Activated CD4-positive, alpha-beta T cell treated with anti-CD3 and anti-CD28 coated beads, Interleukin-2, amount 10 ng/mL, durations not matched to agents 7 days and 5 days (primary cell): ENCODE results near the gene BLOC1S5. TPM values are rescaled to one million over a fixed set of nuclear protein-coding genes. Genes with fewer than 3 reads are reported as not detected.
"Not testable (repeated sequence)": the region's sequence is repeated elsewhere in the genome, so short reads cannot be mapped to it uniquely, and the experiment has no call there.

Source experiments
- CTCF ChIA-PET: fragments of 350-600 bp; sonication (Branson Sonifier 250); formaldehyde crosslinking; loops from one replicate; lab custom pipeline; 2021; ENCODE audit warnings: antibody characterized with exemption; lab: Charles Lee
- POLR2A ChIA-PET: fragments of 350-600 bp; sonication (Branson Sonifier 250); formaldehyde crosslinking; loops from one replicate; lab custom pipeline; 2021; ENCODE audit warnings: antibody characterized with exemption; lab: Charles Lee
- DNase-seq: peaks from one replicate; pipeline ENCODE4 v3.0.0-alpha.2; 2020
- H3K27ac Mint-ChIP-seq: one replicate; pipeline ENCODE4 v1.8.0; 2021; ENCODE audit warnings: mild to moderate bottlenecking, moderate library complexity, mixed read lengths
- H3K27me3 Mint-ChIP-seq: one replicate; pipeline ENCODE4 v1.8.0; 2021; ENCODE audit warnings: mixed read lengths
- H3K36me3 Mint-ChIP-seq: one replicate; pipeline ENCODE4 v1.8.0; 2021; ENCODE audit warnings: low read depth, mixed read lengths
- H3K4me1 Mint-ChIP-seq: one replicate; pipeline ENCODE4 v1.8.0; 2021; ENCODE audit warnings: mixed read lengths
- H3K4me3 Mint-ChIP-seq: one replicate; pipeline ENCODE4 v1.8.0; 2021; ENCODE audit warnings: mild to moderate bottlenecking, moderate library complexity, mixed read lengths
- H3K9me3 Mint-ChIP-seq: one replicate; pipeline ENCODE4 v1.8.0; 2021; ENCODE audit warnings: mixed read lengths
- total RNA-seq, 2 experiments: library from RNA; stranded (reverse); gene quantifications; one replicate each; pipeline ENCODE4 v1.2.3, GENCODE V29; 2021

BLOC1S5 gene
- total RNA-seq, 2 experiments from 2014 or later: 21.8 to 23.9 TPM

GRCh38 chr6:8057793-8058192 is 6.4 kb downstream of the BLOC1S5 start:
- no peak overlapping the region for H3K27ac Mint-ChIP-seq
- H3K9me3 Mint-ChIP-seq: no peaks in the 10 kb centered on the region
- ChIA-PET POLR2A (no interaction called here), CTCF (no interaction called here)
- no peaks in the 10 kb centered on the region for H3K27me3 Mint-ChIP-seq
- no peak overlapping the region for H3K4me3 Mint-ChIP-seq
- no peak for DNase-seq
- H3K36me3 Mint-ChIP-seq: peaks cover 39% of the 10 kb centered on the region
- H3K4me1 Mint-ChIP-seq: peaks cover 16% of the 10 kb centered on the region

- H3K27ac Mint-ChIP-seq: no peak overlapping the region
- ChIA-PET CTCF (interaction anchor here (1.1 to 1.4 kb wide), 2 partner anchors 8 to 43 kb away, joined by 3 read pairs; no protein-coding TSS in a partner anchor), POLR2A (no interaction called here)
- peaks cover 40% of the 10 kb centered on the region for H3K36me3 Mint-ChIP-seq
- no peak overlapping the region for H3K4me3 Mint-ChIP-seq
- peaks cover 11% of the 10 kb centered on the region for H3K4me1 Mint-ChIP-seq
- DNase-seq: no peak
- no peaks in the 10 kb centered on the region for H3K9me3 Mint-ChIP-seq
- H3K27me3 Mint-ChIP-seq: no peaks in the 10 kb centered on the region
Observed at GRCh38 chr6:8057263-8057662, 6.9 kb downstream of the BLOC1S5 start.

- H3K27ac Mint-ChIP-seq: no peak overlapping the region
- H3K4me3 Mint-ChIP-seq: no peak overlapping the region
- no peak for DNase-seq
- ChIA-PET POLR2A (no interaction called here), CTCF (no interaction called here)
- H3K27me3 Mint-ChIP-seq: no peaks in the 10 kb centered on the region
- peaks cover 4% of the 10 kb centered on the region for H3K4me1 Mint-ChIP-seq
- peaks cover 38% of the 10 kb centered on the region for H3K36me3 Mint-ChIP-seq
- no peaks in the 10 kb centered on the region for H3K9me3 Mint-ChIP-seq
Observed at GRCh38 chr6:8054276-8054675, 9.9 kb downstream of the BLOC1S5 start.

- Mint-ChIP-seq H3K4me3 (no peak overlapping the region), H3K36me3 (peaks cover 56% of the 10 kb centered on the region), H3K27ac (no peak overlapping the region), H3K27me3 (no peaks in the 10 kb centered on the region), H3K9me3 (peaks cover 14% of the 10 kb centered on the region), H3K4me1 (peaks cover 1% of the 10 kb centered on the region)
- CTCF ChIA-PET: no interaction called here
- POLR2A ChIA-PET: no interaction called here
- DNase-seq: no peak
Observed at GRCh38 chr6:8047541-8048292, 16.5 kb downstream of the BLOC1S5 start.

GRCh38 chr6:8045769-8046168 is 18.4 kb downstream of the BLOC1S5 start:
- H3K27me3 Mint-ChIP-seq, H3K27ac Mint-ChIP-seq, CTCF ChIA-PET, H3K4me3 Mint-ChIP-seq, DNase-seq, H3K4me1 Mint-ChIP-seq, POLR2A ChIA-PET: not testable (repeated sequence)
- peaks cover 14% of the 10 kb centered on the region for H3K9me3 Mint-ChIP-seq
- H3K36me3 Mint-ChIP-seq: peaks cover 50% of the 10 kb centered on the region

- Mint-ChIP-seq H3K27me3 (no peaks in the 10 kb centered on the region), H3K27ac (no peak overlapping the region), H3K4me1 (no peaks in the 10 kb centered on the region), H3K9me3 (peaks cover 14% of the 10 kb centered on the region), H3K36me3 (peaks cover 53% of the 10 kb centered on the region), H3K4me3 (no peak overlapping the region)
- ChIA-PET POLR2A (no interaction called here), CTCF (no interaction called here)
- DNase-seq: no peak
Observed at GRCh38 chr6:8043221-8043620, 21.0 kb downstream of the BLOC1S5 start.

- H3K4me3 Mint-ChIP-seq: no peak overlapping the region
- peaks cover 50% of the 10 kb centered on the region for H3K36me3 Mint-ChIP-seq
- ChIA-PET CTCF (interaction anchor here (0.6 kb wide), 1 partner anchor 760 kb away, joined by 4 read pairs; no protein-coding TSS in a partner anchor), POLR2A (no interaction called here)
- no peak overlapping the region for H3K27ac Mint-ChIP-seq
- H3K4me1 Mint-ChIP-seq: no peaks in the 10 kb centered on the region
- no peak for DNase-seq
- H3K27me3 Mint-ChIP-seq: no peaks in the 10 kb centered on the region
- peaks cover 14% of the 10 kb centered on the region for H3K9me3 Mint-ChIP-seq
Observed at GRCh38 chr6:8041913-8042583, 22.1 kb downstream of the BLOC1S5 start.

GRCh38 chr6:8034107-8034506 is 30.1 kb downstream of the BLOC1S5 start:
- H3K4me1 Mint-ChIP-seq, H3K4me3 Mint-ChIP-seq, DNase-seq, H3K27ac Mint-ChIP-seq, H3K27me3 Mint-ChIP-seq, CTCF ChIA-PET, POLR2A ChIA-PET: not testable (repeated sequence)
- Mint-ChIP-seq H3K9me3 (peaks cover 13% of the 10 kb centered on the region), H3K36me3 (peaks cover 52% of the 10 kb centered on the region)

GRCh38 chr6:8030920-8031319 is 33.3 kb downstream of the BLOC1S5 start:
- Mint-ChIP-seq H3K9me3 (peaks cover 13% of the 10 kb centered on the region), H3K27me3 (no peaks in the 10 kb centered on the region), H3K4me3 (no peak overlapping the region), H3K4me1 (peaks cover 6% of the 10 kb centered on the region), H3K27ac (no peak overlapping the region), H3K36me3 (peaks cover 42% of the 10 kb centered on the region)
- ChIA-PET POLR2A (interaction anchor here (0.6 kb wide), 1 partner anchor 1932 kb away, joined by 8 read pairs; no protein-coding TSS in a partner anchor), CTCF (interaction anchor here (0.7 kb wide), 1 partner anchor 1530 kb away, joined by 3 read pairs; no protein-coding TSS in a partner anchor)
- DNase-seq: no peak

GRCh38 chr6:8029243-8029870 is 34.8 kb downstream of the BLOC1S5 start:
- Mint-ChIP-seq H3K27me3 (no peaks in the 10 kb centered on the region), H3K27ac (no peak overlapping the region), H3K4me1 (peaks cover 6% of the 10 kb centered on the region), H3K36me3 (peaks cover 29% of the 10 kb centered on the region), H3K4me3 (no peak overlapping the region), H3K9me3 (peaks cover 13% of the 10 kb centered on the region)
- POLR2A ChIA-PET: no interaction called here
- CTCF ChIA-PET: no interaction called here
- no peak for DNase-seq

GRCh38 chr6:8027965-8028651 is 36.1 kb downstream of the BLOC1S5 start:
- ChIA-PET CTCF (interaction anchor here (0.6 kb wide), 1 partner anchor 702 kb away, joined by 5 read pairs; no protein-coding TSS in a partner anchor), POLR2A (no interaction called here)
- DNase-seq: no peak
- Mint-ChIP-seq H3K4me1 (peaks cover 6% of the 10 kb centered on the region), H3K36me3 (peaks cover 21% of the 10 kb centered on the region), H3K27me3 (no peaks in the 10 kb centered on the region), H3K27ac (no peak overlapping the region), H3K9me3 (peaks cover 10% of the 10 kb centered on the region), H3K4me3 (no peak overlapping the region)

GRCh38 chr6:8026800-8027199 is 37.4 kb downstream of the BLOC1S5 start:
- Mint-ChIP-seq H3K27me3 (no peaks in the 10 kb centered on the region), H3K4me3 (no peak overlapping the region), H3K4me1 (peaks cover 6% of the 10 kb centered on the region), H3K9me3 (peaks cover under 1% of the 10 kb centered on the region), H3K36me3 (peaks cover 11% of the 10 kb centered on the region), H3K27ac (no peak overlapping the region)
- no peak for DNase-seq
- CTCF ChIA-PET: no interaction called here
- POLR2A ChIA-PET: no interaction called here
